Measurements from ENCODE around the gene CRYBB3.

DNA sequence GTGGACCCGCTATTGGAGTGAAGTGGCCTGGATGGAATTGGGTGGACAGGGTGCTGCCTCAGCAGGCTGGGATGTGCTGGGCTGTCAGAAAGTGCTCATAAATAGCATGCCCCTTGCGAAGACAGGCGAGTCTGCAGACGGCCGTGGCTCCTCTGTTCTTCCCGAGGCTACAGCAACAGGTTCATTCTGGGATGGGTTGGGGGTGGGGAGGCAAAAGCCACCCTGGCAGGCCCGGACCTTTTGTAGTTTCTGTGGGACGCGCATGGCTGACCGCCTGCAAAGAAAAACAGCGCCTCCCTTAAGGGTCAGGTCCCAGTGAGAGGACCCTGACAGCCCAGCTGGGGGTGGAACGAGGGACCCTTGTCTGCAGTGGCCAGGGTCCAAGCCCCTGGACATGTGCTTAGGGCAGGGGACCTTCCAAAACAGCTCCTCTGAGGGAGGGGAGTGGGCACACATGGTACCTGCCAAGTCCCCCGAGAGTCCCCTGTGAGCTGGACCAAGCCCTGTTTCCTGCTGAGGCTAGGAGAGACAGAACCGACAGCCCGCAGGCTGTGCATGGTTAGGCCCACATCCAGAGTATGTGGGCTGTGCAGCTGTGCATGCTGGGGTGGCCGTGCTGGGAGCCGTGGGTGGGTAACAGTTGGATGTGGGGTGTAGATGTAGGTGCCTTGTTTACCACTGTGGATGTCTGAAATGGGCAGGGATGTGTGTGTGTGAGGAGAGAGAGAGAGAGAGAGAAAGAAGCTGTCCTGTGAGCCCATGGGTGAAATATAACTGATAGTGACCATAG lies at the start of gene CRYBB3:
- TF ChIP-seq POLR2H (tag; IDR thresholded peaks at IDR 0.05; ENCODE audit: low read depth), result no peak
- no peak for TF ChIP-seq USF1 (CRISPR knock-in tag; IDR thresholded peaks at IDR 0.05)
- no peak for TF ChIP-seq POLR2A (conservative IDR thresholded peaks at IDR 0.05)
- no peak for TF ChIP-seq ZKSCAN8 (CRISPR knock-in tag; IDR thresholded peaks at IDR 0.05)
- no peak for TF ChIP-seq TCF7 (IDR thresholded peaks at IDR 0.05; ENCODE audit: borderline replicate concordance)
- TF ChIP-seq, protein P1, sequence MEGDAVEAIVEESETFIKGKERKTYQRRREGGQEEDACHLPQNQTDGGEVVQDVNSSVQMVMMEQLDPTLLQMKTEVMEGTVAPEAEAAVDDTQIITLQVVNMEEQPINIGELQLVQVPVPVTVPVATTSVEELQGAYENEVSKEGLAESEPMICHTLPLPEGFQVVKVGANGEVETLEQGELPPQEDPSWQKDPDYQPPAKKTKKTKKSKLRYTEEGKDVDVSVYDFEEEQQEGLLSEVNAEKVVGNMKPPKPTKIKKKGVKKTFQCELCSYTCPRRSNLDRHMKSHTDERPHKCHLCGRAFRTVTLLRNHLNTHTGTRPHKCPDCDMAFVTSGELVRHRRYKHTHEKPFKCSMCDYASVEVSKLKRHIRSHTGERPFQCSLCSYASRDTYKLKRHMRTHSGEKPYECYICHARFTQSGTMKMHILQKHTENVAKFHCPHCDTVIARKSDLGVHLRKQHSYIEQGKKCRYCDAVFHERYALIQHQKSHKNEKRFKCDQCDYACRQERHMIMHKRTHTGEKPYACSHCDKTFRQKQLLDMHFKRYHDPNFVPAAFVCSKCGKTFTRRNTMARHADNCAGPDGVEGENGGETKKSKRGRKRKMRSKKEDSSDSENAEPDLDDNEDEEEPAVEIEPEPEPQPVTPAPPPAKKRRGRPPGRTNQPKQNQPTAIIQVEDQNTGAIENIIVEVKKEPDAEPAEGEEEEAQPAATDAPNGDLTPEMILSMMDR (IDR thresholded peaks at IDR 0.05 in 2 of 3, conservative IDR thresholded peaks at IDR 0.05 in 1 of 3; ENCODE audit: insufficient read depth in 2 of 3, low read depth in 1 of 3, low read length in 3 of 3), result no peak
- TF ChIP-seq, protein P2, sequence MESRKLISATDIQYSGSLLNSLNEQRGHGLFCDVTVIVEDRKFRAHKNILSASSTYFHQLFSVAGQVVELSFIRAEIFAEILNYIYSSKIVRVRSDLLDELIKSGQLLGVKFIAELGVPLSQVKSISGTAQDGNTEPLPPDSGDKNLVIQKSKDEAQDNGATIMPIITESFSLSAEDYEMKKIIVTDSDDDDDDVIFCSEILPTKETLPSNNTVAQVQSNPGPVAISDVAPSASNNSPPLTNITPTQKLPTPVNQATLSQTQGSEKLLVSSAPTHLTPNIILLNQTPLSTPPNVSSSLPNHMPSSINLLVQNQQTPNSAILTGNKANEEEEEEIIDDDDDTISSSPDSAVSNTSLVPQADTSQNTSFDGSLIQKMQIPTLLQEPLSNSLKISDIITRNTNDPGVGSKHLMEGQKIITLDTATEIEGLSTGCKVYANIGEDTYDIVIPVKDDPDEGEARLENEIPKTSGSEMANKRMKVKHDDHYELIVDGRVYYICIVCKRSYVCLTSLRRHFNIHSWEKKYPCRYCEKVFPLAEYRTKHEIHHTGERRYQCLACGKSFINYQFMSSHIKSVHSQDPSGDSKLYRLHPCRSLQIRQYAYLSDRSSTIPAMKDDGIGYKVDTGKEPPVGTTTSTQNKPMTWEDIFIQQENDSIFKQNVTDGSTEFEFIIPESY (CRISPR knock-in tag; IDR thresholded peaks at IDR 0.05), result no peak
- no peak for TF ChIP-seq ZHX1 (conservative IDR thresholded peaks at IDR 0.05; ENCODE audit: low read length)
- TF ChIP-seq ZNF23 (CRISPR knock-in tag; IDR thresholded peaks at IDR 0.05), result no peak
- TF ChIP-seq RAD21 (CRISPR knock-in tag; conservative IDR thresholded peaks at IDR 0.05 in 1 of 2, IDR thresholded peaks at IDR 0.05 in 1 of 2), result no peak
- no peak for TF ChIP-seq E2F1 (CRISPR knock-in tag; IDR thresholded peaks at IDR 0.05)
- TF ChIP-seq NR2C2 (CRISPR knock-in tag; IDR thresholded peaks at IDR 0.05), result no peak
- TF ChIP-seq NR2C2 (tag; IDR thresholded peaks at IDR 0.05), result no peak
- TF ChIP-seq ZNF274 (IDR thresholded peaks at IDR 0.05; ENCODE audit: borderline replicate concordance, low read depth, low read length), result no peak

Measured in K562 (cell line).